ENCODE results near the gene NTN5.

NTN5 gene

DNA sequence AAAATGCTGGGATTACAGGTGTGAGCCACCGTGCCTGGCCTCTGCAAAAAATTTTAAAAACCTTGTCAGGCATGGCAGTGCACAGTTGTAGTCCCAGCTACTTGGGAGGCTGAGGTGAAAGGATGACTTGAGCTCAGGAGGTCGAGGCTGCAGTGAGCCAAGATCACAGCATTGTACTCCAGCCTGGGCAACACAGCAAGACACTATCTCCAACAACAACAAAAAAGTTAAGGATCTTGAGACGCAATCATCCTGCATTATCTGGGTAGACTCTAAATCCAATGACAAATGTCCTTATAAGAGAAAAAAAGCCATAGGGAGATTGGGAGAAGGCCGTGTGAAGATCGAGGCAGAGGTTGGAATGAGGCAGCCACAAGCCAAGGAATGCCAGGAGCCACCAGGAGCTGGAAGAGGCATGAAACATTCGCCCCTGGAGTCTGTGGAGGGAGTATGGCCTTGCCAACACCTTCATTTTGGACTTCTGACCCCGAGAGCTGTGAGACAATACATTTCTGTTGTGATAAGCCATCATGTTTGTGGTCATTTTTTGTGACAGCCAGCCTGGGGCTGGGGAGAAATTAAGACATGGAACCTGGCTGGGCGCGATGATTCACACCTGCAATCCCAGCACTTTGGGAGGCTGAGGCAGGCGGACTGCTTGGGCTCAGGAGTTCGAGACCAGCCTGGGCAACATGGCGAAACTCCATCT lies 21.7 kb downstream of the NTN5 start:
- in situ Hi-C loops (cut with MboI; ENCODE audit: low pct_unique_long_range_greater_than_20kb, low sequenced_read_pairs), result no loop called here
- DNase-seq, result no peak

DNA sequence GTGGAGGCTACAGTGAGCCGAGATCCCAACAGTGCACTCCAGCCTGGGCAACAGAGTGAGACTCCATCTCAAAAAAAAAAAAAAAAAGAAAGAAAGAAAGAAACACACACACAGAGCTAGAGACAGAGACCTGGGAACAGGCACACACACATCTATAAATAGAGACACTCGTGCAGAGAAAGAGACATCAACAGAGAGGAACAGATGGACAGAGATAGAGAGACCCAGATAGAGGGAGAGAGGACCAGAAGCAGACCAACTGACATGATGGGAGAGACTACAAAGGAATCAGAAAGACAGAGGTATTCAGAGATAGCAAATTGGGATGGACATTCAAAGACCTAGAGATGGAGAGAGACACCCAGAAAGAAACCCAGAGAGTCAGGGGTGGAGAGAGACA lies 24.7 kb downstream of the NTN5 start:
- in situ Hi-C loops (cut with MboI; ENCODE audit: low pct_unique_long_range_greater_than_20kb, low sequenced_read_pairs), result no loop called here
- no peak for DNase-seq

DNA sequence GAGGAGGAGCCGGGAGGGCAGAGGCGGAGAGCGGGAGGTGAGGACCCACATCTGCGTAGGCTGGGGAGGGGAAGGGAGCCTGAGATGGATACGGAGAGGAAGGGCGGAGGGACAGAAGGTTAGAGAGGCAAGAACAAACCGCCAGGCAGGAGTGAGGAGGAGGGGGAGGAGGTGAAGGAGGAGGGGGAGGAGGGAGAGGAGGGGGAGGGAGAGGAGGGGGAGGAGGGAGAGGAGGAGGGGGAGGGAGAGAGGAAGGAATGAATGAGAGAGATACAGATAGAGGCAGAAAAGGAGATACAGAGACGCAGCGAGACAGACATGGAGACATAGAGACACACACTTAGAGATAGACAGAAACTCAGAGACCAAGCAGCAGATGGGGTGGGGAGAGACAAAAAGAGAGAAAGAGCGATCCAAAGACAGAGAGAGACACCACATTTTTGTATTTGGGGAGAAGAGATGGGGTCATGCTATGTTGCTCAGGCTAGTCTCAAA lies 26.0 kb downstream of the NTN5 start:
- no peak for DNase-seq
- in situ Hi-C loops (cut with MboI; ENCODE audit: low pct_unique_long_range_greater_than_20kb, low sequenced_read_pairs), result no loop called here

DNA sequence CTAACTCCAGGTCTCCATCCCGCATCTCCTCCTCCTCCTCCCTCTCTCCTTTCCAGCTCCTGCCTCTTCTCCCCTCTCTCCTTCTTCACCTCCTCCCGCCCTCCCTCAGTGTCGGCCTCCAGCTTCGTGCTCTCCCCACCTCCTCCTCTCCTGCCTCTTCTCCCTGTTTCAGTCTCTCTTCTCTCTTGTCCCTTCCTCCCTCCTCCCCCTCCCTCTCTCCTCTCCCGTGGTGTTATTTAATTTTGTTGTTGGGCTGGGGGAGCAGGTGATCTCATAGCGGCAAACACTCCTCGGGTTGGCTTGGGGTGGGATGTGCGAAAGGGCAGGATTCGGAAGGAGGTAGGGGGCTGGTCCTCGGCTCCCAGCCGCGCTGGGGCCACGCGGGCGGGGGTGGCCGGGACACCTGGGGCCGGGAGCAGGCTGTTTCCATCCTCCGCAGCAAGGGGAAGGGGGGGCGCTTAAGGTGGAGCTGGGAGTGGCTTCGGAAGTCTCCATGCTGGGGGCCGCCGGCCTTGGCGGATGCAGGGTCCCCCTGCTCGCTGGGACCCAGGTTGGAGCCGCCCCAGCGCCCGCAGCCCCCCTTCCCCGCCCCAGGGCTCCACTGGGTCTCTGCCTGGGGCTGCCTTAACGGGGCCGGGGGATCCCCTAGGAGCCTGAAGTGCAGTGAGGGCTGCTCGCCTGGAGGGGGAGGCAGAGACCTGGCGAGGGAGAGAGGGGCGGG lies 26.7 kb downstream of the NTN5 start, which contains the start of gene CA11:
Gene CA11, minus strand, starts transcription at position 187 of the 721 bp plus-strand sequence. CDS start 555 bp downstream, outside the sequence.
- peak; percentile 88 for DNase-seq
- in situ Hi-C loops (cut with MboI; ENCODE audit: low pct_unique_long_range_greater_than_20kb, low sequenced_read_pairs), result no loop called here

DNA sequence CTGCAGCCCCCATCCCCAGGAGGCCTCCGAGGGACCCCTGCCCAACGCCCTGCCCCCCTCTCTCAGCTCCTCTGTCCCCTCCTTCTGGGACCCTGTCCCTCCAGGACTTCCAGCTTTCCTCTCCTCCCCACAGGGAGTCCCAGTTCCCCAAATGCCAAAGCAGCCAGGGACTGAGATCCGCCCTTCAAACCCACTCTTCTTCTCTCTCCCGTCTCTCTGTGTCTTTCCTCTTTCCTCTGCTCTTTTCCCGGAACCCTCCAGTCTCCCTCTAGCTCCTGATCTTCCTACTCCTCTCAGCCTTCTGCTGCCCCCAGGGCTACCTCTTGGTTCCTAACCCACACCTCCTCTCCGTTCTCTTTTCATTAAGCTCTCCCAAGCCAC lies 27.2 kb downstream of the NTN5 start:
- no peak for DNase-seq
- in situ Hi-C loops (cut with MboI; ENCODE audit: low pct_unique_long_range_greater_than_20kb, low sequenced_read_pairs), result no loop called here

DNA sequence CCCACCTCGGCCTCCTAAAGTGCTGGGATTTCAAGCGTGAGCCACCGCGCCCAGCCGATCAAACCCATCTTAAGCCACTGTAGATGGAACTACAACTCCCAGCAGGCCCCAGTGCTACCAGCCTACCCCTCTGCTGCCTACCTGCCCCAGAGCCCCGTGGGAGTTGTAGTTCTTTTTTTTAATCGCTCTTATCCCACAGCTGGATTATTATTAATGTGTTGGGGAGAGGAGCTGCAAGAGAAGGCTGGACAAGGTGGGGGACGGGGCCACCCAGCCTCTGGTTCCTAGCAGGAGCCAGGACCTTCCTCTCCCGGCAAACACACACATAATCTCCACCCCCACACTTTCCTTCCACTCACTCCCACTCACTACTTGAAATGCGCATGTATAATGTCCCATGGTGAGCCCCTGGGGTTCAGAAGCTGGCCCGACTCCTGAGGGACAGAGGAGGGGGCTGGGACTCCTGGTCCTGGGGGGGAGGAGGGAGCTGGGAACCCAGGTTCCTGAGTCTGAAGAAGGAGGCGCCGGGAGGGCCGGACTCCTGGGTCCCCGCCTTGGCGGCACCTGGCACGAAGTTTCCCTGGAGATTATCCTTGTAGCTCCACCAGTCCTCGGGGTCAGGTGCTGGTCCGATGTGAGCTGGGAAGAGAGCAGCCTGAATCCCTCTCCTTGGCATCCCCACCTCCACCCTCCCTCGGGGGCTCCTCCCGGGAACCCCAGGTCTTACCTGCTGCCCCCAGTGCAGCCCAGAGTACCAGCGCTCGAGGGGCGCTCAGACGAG lies 27.8 kb downstream of the NTN5 start:
- peak; percentile 82 for DNase-seq
- in situ Hi-C loops (cut with MboI; ENCODE audit: low pct_unique_long_range_greater_than_20kb, low sequenced_read_pairs), result no loop called here

DNA sequence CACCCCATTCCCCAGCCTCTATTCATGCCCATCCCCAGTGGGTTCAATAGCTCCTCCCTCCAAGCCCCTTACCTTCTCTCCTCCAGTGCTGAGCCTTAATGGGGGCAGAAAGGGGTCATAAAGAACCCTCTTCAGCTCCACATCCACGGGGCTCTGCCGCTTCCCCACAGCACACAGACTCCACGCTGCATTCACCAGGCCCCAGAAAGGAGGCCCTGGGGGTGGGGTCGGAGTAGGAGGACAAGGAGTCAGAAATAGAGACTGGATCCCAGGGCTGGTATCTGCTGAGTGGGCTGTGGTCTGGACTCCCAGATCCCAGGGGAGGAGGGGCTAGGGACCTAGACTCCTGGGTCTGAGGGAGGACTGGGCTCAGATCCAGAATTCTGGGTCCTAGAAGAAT lies 28.5 kb downstream of the NTN5 start:
- in situ Hi-C loops (cut with MboI; ENCODE audit: low pct_unique_long_range_greater_than_20kb, low sequenced_read_pairs), result no loop called here
- DNase-seq, result no peak

DNA sequence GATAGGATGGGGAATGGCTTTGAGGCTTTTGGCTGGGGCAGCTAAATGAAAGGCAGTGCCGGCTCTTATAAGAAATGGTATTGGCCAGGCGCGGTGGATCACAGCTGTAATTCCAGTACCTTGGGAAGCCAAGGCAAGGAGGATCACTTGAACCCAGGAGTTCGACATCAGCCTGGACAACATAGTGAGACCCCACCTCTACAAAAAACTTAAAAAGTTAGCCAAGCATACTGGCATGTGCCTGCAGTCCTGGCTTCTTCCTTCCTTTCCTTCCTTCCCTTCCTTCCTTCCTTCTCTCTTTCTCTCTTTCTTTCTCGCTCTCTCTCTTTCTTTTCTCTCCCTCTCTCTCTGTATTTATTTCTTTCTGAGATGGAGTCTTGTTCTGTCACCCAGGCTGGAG lies 30.0 kb downstream of the NTN5 start:
- in situ Hi-C loops (cut with MboI; ENCODE audit: low pct_unique_long_range_greater_than_20kb, low sequenced_read_pairs), result no loop called here

DNA sequence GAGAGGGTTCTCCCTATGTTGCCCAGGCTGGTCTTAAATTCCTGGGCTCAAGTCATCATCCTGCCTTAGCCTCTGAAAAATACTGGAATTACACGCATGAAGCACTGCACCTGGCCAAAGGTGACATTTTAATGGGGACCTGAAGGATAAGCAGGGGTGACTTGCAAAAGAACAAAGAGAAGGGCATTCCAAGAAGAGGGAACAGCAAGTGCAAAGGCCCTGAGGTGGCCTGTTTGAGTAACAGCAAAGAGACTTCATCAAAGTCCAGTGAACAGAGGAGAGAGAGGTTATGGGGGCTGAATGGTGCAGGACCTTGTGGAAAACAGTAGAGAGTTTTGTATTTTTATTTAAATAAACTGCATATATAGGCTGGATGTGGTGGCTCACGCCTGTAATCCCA lies 31.0 kb downstream of the NTN5 start:
- in situ Hi-C loops (cut with MboI; ENCODE audit: low pct_unique_long_range_greater_than_20kb, low sequenced_read_pairs), result no loop called here
- DNase-seq, result no peak

More for the DNA sequence above, 30.0 kb downstream of the NTN5 start:
- no peak for DNase-seq

DNA sequence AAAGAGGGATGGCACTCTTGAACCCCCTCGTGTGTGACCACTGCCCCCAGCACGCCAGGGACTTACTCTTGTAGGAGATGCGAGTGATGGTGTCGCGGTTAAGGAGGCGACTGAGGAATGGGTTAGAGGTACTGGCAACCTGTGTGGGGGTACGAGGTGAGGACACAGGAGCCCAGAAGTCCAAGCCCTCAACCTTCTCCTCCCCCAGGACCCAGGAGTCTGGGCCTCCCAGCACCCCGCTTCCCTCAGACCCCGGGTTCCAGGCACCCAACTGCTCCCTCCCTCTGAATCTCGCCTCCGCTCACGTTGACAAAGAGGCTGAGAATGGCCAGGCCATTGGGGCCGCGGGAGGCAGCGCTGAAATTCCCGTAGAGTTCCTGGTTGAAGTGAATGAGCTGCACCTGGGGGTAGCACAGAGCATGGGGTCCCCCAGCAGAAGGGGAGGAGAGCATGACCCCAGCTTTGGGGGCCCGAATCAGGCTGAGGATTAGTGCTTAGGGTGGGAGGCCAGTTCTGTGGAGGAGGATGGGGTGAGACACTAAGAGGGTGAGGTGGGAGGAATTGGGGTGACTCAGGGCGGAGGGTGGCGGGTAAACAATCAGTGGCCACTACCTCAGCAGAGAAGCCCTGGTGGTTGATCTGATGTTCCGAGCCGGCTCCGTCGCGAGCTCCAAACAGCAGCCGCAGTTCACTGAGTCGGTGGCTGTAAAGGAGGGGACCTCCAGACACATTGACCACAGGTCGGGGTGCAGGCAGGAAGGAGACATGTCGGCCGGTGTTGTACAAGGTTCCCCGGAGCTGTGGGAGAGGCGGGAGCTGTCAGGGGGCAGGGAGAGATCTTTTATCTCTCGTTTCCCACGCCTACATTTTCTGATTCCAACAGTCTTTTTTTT lies 33.1 kb downstream of the NTN5 start:
- in situ Hi-C loops (cut with MboI; ENCODE audit: low pct_unique_long_range_greater_than_20kb, low sequenced_read_pairs), result no loop called here
- no peak for DNase-seq

DNA sequence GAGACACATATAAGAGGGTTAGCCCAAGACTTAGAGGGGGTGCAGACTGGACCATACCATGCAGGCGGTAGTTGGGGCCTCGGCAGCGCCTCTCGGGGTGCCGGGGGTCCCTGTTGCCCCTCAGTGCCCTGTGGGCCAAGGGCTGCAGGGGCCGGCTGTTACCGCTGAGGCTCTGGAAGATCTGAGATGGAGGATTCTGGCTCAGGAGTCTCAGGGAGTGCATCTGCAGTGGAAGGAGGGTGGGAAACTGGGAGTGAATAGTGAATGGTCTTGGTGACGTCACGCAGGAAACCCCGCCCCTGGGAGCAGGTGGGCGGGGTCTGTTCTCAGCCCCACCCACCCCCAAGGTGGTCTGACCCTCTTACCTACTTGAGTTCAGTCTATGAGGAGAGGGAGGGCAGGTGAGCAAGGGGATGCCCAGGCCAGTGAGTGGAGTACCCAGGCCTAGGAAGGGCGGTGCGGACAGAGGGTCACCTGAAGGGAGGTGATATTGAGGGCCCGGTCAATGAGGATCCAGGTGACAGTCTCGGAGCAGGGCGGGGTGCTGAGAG lies 33.9 kb downstream of the NTN5 start:
- in situ Hi-C loops (cut with MboI; ENCODE audit: low pct_unique_long_range_greater_than_20kb, low sequenced_read_pairs), result no loop called here
- DNase-seq, result no peak

DNA sequence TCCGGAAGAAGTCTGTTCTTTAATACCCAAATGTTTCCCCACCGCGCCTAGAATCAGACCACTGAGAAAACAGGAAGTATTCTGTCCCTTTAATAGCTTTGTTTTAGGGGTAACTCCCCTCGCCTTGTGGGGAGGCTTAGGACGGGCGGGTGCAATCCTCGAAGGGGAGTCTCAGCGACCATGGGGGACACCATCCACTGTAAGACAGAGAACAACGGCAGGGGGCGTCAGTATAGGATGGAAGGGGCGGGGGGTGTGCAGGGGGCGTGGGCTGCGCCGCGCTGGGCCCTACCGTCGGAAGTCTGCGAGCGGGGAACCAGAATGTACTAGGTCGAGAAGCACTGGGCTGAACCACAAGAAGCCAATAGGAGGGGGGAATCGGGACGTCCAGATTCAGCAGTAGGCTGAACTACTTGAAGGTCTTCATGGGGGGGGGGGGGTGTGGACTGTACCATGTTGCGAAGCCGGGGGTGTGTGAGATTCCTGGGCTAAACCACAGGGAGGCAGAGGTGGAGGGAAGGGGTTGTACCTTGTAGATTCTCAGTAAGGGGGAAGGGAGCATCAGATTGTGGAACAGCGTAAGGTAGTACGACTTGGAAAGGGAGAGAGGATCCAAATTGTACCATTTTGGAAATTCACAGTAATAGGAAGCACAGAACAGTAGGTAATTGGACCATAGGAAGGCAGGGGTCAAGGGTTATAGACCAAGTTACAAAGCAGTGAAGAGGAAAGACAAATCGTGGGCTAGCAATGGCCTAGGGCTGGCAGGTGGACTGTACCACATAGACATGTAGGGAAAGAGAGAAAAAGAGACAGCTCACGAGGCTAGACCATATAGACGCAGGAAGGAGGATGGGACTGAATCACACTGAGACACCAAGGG lies 34.6 kb downstream of the NTN5 start:
- DNase-seq, result peak; percentile 89
- in situ Hi-C loops (cut with MboI; ENCODE audit: low pct_unique_long_range_greater_than_20kb, low sequenced_read_pairs), result no loop called here

DNA sequence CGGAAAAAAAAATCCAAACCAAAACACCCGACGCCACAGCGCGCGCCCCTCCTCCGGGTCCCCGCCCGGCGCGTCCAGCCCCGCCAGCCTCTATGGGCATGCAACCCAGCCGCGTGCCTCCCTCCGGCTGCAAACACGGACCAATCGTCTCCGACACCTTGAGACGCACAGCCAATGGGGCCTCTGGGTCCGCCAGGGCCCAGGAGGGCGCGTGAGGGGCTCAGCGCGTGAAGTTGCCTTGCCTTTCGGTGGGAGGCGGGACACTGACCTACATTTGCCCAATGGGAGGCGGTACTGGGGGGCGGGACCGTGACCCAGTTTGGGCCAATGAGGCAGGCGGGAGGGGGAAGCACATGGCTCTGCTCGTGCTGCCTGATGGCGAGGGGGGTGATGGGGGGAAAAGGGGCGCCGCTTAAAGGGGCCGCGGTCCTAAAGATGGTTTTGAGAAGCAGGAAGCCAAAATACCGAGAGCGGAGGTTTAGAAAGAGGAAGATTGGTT lies 35.3 kb downstream of the NTN5 start:
- in situ Hi-C loops (cut with MboI; ENCODE audit: low pct_unique_long_range_greater_than_20kb, low sequenced_read_pairs), result no loop called here
- DNase-seq, result peak; percentile 99

DNA sequence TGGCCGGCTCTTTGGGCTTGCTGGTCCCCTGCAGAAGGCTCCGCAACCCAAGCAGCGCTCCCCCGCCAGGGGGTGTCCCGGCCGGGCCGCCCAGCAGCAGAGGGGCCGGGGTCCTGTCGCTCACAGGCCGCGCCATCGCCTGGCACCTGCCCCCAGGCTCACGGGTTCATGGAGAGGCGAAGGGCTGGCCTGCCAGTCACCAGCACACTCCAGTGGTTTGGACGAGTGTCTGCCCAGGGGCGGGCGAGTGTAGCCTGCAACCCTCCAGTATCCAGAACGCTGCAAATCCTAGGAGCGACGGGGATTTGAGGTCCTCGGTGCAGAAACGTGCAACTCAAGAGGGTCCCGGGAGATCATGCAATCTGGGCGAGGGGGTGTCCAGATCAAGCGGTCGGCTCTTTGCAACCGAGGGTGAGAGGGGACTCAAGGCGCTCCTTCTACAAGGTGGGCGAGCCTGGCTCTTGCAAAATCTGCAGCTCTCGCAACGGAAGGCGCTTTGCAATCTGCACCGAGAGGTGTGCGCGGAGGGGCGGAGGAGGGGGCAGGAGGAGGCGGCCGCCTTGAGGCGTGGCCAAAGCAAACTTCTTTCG lies 35.9 kb downstream of the NTN5 start, which contains the start of gene DBP:
Gene DBP, minus strand, starts transcription at position 521 of the 590 bp plus-strand sequence. Its CDS starts 385 bp downstream, at position 136.
- in situ Hi-C loops (cut with MboI; ENCODE audit: low pct_unique_long_range_greater_than_20kb, low sequenced_read_pairs), result no loop called here
- no peak for DNase-seq

DNA sequence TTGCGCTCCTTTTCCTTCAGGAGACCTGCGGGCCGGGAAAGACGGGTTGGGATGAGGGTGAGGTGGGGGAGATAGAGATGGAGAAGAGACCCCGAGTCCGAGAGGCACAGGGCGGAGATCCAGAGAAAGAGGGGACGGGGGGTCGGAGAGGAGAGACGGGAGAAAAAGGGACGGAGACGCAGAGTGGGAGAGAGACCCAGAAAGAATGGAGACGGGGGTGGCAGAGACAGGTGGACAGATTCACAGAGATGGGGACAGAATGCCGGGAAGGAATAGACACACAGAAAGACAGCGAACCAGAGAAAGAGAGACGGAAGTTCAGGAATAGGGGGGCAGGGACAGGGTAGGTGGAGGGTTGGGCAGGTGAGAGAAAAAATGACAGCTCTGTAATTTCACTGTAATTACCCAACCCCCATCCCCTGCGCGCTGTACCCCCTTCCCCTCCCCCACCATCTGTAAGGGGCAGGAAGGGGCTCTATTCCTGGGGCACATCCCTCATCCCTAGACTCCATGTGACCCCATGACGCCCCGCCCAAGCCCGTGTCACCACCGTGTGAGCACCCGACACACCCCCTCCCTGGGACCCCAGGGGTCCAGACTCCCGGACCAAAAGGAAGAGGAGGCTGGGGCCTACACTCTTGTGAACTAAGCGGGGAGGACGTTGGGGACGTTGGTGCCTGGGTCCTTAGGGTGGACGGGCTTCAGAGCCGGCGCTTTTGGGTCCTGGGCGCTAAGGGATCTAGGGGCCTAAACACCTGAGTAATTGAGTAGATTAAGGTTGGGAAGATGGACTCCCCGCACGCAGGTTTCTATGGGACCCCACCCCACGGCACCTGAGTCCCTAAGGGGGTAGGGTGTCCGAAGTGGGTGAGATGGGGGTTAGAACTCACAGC lies 36.6 kb downstream of the NTN5 start:
- in situ Hi-C loops (cut with MboI; ENCODE audit: low pct_unique_long_range_greater_than_20kb, low sequenced_read_pairs), result no loop called here
- peak; percentile 21 for DNase-seq

DNA sequence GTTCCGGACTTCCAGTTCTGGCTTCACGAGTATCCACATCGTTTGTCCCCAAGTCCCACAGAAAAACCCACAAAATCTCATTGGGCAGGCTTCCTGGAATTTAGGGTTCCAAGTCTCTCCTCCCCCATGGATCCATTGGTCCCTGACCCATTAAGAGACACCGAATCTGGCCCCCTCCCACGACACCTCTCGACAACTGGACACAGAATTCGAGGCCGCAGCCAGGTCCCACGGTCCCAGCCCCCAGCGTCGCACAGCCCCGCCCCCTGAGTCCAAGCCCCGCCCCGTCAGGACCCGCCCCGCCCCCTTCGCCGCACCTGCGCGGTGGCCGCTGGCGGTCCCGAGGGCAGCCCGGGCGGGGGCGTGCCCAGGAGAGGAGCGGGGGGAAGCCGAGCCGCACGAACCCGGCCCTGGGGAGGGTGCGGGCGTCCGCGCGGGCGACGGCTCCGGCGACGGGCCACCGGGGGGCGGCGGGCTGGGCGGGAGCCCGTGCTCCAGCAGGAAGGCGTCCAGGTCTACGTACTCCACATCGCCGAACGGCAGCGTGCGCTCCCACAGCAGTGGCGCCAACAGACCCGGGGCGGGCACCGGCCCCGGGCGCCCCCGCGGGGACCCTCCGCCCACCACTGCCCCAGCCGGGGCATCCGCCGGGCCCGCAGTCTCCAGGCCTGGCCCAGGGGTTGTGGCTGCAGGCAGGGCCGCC lies 37.4 kb downstream of the NTN5 start:
- peak; percentile 66 for DNase-seq
- in situ Hi-C loops (cut with MboI; ENCODE audit: low pct_unique_long_range_greater_than_20kb, low sequenced_read_pairs), result no loop called here
